SH-SY5Y (cell line): ENCODE data around the gene AHR.

Experiments used
- GATA2 ChIP-seq: IDR thresholded peaks from 2 replicates; pipeline ENCODE4 v1.6.1; 2011; ENCODE audit warnings: mild to moderate bottlenecking, low read depth, low read length
- GATA3 ChIP-seq: IDR thresholded peaks from 2 replicates; pipeline ENCODE4 v1.6.1; 2011; ENCODE audit warnings: low read depth, mild to moderate bottlenecking, low read length, moderate library complexity

Gene AHR

GRCh38 chr7:17298102-17298839, at the start of gene AHR:
Gene AHR, plus strand, starts transcription at chr7:17298652. Its CDS starts 613 bp downstream, at chr7:17299265.
- no peak for TF ChIP-seq GATA2
- no peak for TF ChIP-seq GATA3

GRCh38 chr7:17253885-17254284, 44.6 kb upstream of the AHR start:
- TF ChIP-seq GATA3 (no peak), GATA2 (no peak)

DNA sequence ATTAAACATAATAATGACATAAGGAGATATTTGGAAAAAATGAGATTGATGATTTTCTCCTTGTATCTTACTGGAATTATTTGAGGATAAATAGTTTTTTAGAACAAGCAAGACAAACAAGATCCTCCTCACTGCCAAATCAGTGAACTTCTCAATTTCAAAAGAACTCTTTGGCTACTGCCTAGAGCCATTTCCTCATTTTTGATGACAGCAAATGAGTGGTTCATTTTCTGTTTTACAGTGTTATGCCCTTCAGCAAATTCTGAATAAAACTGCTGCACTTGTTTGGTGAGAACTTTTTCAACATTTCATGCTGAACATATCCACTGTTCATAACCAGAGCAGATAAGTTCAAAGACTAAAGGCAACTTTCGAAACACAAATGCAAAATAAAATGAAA, 42.5 kb upstream of the AHR start:
- TF ChIP-seq GATA3 (no peak), GATA2 (no peak)

DNA sequence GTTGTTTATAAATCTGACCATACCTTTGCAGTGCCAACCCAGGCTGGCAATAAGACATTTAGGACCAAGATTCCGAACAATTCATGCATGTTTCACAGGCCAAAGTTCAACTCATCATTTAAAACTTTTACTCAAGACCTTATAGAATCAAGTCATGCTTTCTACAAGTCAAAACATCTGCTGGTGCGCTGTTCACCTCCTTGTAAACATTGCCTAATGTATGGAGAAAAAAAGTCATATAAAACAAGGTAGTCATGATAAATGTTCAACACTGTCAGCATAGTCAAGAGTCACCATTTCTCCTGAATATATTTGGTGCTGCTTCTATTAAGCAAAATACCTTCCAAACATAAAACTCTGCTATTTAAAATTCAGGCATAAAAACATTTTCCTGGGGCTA, 42.1 kb upstream of the AHR start:
- no peak for TF ChIP-seq GATA3
- TF ChIP-seq GATA2, result no peak

DNA sequence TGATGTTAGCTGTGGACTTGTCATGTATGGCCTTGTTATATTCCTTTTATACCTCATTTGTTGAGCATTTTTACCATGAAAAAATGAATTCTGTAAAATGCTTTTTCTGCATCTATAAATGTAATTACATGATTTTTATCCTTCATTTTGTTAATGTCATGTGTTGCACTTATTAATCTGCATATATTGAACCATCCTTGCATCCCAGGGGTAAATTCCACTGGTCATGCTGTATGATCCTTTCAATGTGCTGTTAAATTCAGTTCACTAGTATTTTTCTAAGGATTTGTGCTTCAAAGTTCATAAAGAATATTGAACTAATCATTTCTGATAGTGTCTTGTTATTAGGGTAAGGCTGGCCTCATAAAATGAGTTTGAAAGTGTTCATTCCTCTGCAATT, 31.9 kb upstream of the AHR start:
- TF ChIP-seq GATA2 (no peak), GATA3 (no peak)

DNA sequence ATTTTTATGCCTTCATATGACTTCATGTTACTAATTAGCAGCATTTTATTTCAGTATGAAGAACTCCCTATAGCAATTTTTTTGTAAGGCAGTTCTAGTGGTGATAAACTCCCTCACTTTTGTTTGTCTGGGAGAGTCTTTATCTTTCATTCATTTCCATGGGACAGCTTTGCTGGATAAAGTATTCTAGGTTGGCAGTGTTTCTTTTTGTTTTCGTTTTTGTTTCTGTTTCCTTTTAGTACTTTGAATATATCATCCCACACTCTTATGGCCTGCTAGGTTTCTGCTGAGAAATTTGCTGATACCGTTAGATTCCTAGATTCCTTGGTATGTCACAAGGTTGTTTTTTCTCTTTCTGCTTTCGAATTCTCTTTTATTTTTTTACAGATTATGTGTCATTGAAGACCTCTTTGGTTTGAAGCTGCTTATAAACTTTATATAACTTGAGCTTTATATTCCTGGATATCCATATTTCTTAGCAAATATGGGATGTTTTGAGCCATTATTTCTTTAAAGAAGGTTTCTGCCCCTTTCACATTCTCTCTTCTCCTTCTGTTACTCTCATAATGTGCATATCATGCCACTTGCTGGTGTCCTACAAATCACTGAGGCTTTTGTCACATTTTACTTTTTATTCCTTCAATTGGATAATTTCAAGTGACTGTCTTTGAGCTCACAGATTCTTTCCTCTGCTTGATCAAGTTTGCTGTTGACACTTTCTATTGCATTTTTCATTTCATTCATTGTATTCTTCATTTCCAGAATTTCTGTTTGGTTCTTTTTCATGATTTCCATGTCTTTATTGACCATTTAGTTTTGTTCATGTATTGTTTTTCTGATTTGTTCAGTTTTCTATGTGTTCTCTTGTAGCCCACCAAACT, 28.9 kb upstream of the AHR start:
- TF ChIP-seq GATA3 (no peak), GATA2 (no peak)

GRCh38 chr7:17274551-17275245, 23.8 kb upstream of the AHR start:
- no peak for TF ChIP-seq GATA2

DNA sequence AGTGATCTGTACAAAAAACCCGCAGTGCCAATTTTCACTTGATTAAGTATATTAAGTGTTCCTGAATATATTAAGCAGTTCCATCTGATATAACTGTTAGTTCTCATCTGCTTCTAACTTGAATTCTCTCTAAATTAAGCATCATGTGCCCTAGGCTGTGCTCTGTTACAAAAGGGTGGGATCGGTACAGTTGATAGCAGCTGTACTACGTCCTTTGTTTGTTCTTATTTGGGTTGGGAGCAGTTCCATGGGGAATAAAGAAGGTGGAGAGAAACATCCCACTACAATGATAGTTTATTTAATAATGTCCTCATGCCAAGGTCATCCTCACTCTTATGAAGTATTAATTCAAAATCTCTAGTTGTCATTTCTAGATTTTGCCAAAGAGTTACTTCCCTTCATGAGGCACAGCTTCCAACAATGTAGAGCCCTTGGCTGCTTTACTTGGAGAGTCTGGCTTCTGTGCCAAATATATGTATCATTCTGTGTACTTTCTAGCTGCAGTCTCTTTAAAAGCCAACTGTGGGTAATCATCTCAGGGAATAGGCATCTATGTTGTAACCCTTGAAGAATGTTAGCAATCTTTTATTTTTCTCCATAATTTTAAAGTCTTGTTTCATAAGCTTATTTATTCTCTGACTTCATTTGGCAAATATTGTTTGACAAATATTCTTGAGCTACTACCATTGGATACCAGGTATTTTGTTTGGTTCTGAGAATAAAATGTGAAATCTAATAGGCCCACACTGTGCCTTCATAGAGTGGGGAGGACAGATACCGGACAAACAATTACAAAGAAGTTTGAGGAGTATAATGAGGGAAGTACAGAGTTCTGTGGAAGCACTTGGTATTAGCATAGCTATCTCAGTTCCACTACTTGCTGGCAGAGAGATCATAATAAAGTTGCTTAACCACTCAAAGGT, 22.4 kb upstream of the AHR start:
- TF ChIP-seq GATA2, result no peak
- TF ChIP-seq GATA3, result no peak

GRCh38 chr7:17279061-17279460, 19.4 kb upstream of the AHR start:
- TF ChIP-seq GATA2 (no peak), GATA3 (no peak)

- no peak for TF ChIP-seq GATA3
- TF ChIP-seq GATA2, result no peak
These were observed 9.3 kb upstream of the AHR start for GRCh38 chr7:17289074-17289645.

- TF ChIP-seq GATA2, result no peak
- TF ChIP-seq GATA3, result no peak
These were observed 5.6 kb upstream of the AHR start for GRCh38 chr7:17292843-17293242.

- no peak for TF ChIP-seq GATA3
- no peak for TF ChIP-seq GATA2
These were observed 5.0 kb upstream of the AHR start for GRCh38 chr7:17293481-17293880.

DNA sequence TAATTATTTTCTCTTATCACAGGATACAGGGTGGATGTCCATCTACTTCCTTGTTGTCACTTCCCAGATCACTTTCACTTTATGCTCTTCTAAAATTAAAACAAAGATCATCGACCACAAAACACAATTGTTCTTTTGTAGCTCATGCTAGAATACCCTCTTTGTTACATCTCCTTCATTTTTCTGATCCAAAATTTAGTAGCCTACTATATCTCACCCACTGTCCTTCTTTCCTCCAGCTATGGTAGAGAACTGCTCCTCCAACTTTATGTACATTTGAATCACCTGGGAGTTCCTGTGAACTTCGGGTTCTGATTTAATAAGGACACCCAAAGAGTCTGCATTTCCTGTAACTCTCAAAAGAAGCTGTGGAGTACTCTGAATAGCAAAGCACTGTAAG, 1.2 kb upstream of the AHR start:
- TF ChIP-seq GATA2, result no peak
- no peak for TF ChIP-seq GATA3
